ENCODE data around the gene CYREN. TPM values are rescaled to one million over a fixed set of nuclear protein-coding genes. Genes with fewer than 3 reads are reported as not detected.

CYREN gene
- total and polyA plus RNA-seq, 7 experiments from 2014 or later = 25.6 to 67.9 (median 49.5) TPM

GRCh38 chr7:135188298-135188984 is 17.9 kb upstream of the CYREN start:
- Histone ChIP-seq H3K4me3 (ENCODE audit: low read length) (no peak overlapping the region), H3K27me3 (ENCODE audit: control insufficient read depth in 2 of 2, insufficient read depth in 2 of 2, low read length in 2 of 2) (no peaks in the 10 kb centered on the region), H3K4me1 (ENCODE audit: control insufficient read depth in 2 of 2, insufficient read depth in 2 of 2, low read length in 2 of 2) (no peaks in the 10 kb centered on the region), H3K9me3 (ENCODE audit: control insufficient read depth in 2 of 3, low read length in 3 of 3) (no peaks in the 10 kb centered on the region), H3K27ac (ENCODE audit: low read depth, low read length) (no peak overlapping the region), H3K36me3 (ENCODE audit: control insufficient read depth in 2 of 3, insufficient read depth in 3 of 3, low read length in 3 of 3) (peaks cover 0 to 96% (median 14%) of the 10 kb centered on the region in 3 experiments)
- ATAC-seq (peak; percentile 37), DNase-seq (peak in 1 of 9 donors; percentile 16)
- intact Hi-C loops (cut with micrococcal nuclease) = no loop called here
- no peaks in the 10 kb centered on the region for H3K4me1 Mint-ChIP-seq
- POLR2A ChIA-PET = interaction anchor here (0.8 kb wide), 1 partner anchor 18 kb away, joined by 3 read pairs; the partner anchor contains the start of gene CYREN
- CTCF ChIA-PET = interaction anchor here (0.6 kb wide), 2 partner anchors 98 to 1610 kb away, joined by 3 read pairs; no protein-coding TSS in a partner anchor
- no peak overlapping the region for H3K4me3 Mint-ChIP-seq
- H3K27ac Mint-ChIP-seq = no peak overlapping the region
- peaks cover 0 to 10% (median 3%) of the 10 kb centered on the region in 11 donors for H3K9me3 Mint-ChIP-seq
- no peaks in the 10 kb centered on the region for H3K27me3 Mint-ChIP-seq
- peaks cover 20 to 93% (median 63%) of the 10 kb centered on the region in 5 donors for H3K36me3 Mint-ChIP-seq

DNA sequence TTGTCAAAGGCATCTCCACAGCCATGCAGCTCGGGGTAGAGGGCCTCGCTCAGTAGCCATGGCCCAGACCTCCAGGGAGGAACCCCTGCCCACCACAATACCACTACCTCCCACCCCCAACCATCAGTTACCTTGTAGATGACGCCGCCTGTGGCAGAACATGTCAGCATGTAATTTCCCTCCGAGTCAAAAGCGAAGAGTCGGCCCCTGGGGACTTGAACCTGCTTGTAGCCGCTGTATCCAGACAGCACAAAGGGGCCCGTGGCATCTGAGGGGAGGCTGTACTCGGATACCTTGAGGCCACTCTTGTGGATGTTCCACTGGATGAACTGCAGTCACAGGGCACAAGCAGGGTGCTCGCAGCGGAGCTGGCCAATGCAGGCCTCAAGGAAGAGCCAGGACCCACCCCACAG is 16.3 kb upstream of the CYREN start:
- ChIA-PET CTCF (interaction anchor here (0.6 kb wide), 1 partner anchor 88 kb away, joined by 3 read pairs; no protein-coding TSS in a partner anchor), POLR2A (no interaction called here)
- Mint-ChIP-seq H3K4me3 (no peak overlapping the region), H3K36me3 (peaks cover 25 to 92% (median 71%) of the 10 kb centered on the region in 5 donors), H3K27ac (peak overlapping the region in 1 of 9 donors; percentile 18), H3K4me1 (no peaks in the 10 kb centered on the region), H3K9me3 (peaks cover 5 to 26% (median 12%) of the 10 kb centered on the region in 11 donors), H3K27me3 (no peaks in the 10 kb centered on the region)
- intact Hi-C loops (cut with micrococcal nuclease) = no loop called here
- DNase-seq = peak in 1 of 9 donors; percentile 19
- Histone ChIP-seq H3K9me3 (ENCODE audit: control insufficient read depth in 2 of 3, low read length in 3 of 3) (peaks cover 0 to 7% (median 0%) of the 10 kb centered on the region in 3 experiments), H3K36me3 (ENCODE audit: control insufficient read depth in 2 of 3, insufficient read depth in 3 of 3, low read length in 3 of 3) (peaks cover 0 to 88% (median 12%) of the 10 kb centered on the region in 3 experiments), H3K27me3 (ENCODE audit: control insufficient read depth in 2 of 2, insufficient read depth in 2 of 2, low read length in 2 of 2) (no peaks in the 10 kb centered on the region), H3K4me3 (ENCODE audit: low read length) (no peak overlapping the region), H3K27ac (ENCODE audit: low read depth, low read length) (no peak overlapping the region), H3K4me1 (ENCODE audit: control insufficient read depth in 2 of 2, insufficient read depth in 2 of 2, low read length in 2 of 2) (no peaks in the 10 kb centered on the region)
- no peak for ATAC-seq

DNA sequence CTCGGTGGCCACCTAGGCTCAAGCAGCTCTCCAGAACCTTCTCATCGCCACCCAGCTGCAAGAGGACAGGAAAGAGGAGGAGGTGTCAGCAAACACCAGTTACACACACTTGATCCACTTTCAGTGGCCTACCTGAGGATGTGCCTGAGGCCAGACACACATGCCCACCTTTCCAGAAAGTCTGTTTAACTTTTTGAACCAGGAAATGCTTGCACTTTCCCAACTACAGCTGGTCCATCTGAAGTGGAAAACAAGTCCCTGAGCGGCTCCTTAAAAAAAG is 15.7 kb upstream of the CYREN start:
- Histone ChIP-seq H3K4me1 (ENCODE audit: control insufficient read depth in 2 of 2, insufficient read depth in 2 of 2, low read length in 2 of 2) (no peaks in the 10 kb centered on the region), H3K27ac (ENCODE audit: low read depth, low read length) (no peak overlapping the region), H3K27me3 (ENCODE audit: control insufficient read depth in 2 of 2, insufficient read depth in 2 of 2, low read length in 2 of 2) (no peaks in the 10 kb centered on the region), H3K4me3 (ENCODE audit: low read length) (no peak overlapping the region), H3K9me3 (ENCODE audit: control insufficient read depth in 2 of 3, low read length in 3 of 3) (peaks cover 0 to 13% (median 0%) of the 10 kb centered on the region in 3 experiments), H3K36me3 (ENCODE audit: control insufficient read depth in 2 of 3, insufficient read depth in 3 of 3, low read length in 3 of 3) (peaks cover 0 to 82% (median 12%) of the 10 kb centered on the region in 3 experiments)
- intact Hi-C loops (cut with micrococcal nuclease) = no loop called here
- Mint-ChIP-seq H3K27ac (peak overlapping the region in 1 of 9 donors; percentile 18), H3K4me1 (no peaks in the 10 kb centered on the region), H3K9me3 (peaks cover 5 to 32% (median 17%) of the 10 kb centered on the region in 11 donors), H3K27me3 (no peaks in the 10 kb centered on the region), H3K4me3 (no peak overlapping the region), H3K36me3 (peaks cover 25 to 93% (median 72%) of the 10 kb centered on the region in 5 donors)
- CTCF ChIA-PET = no interaction called here
- DNase-seq = no peak
- POLR2A ChIA-PET = no interaction called here
- no peak for ATAC-seq

GRCh38 chr7:135185471-135186260 is 15.2 kb upstream of the CYREN start:
- H3K4me1 Mint-ChIP-seq = no peaks in the 10 kb centered on the region
- Histone ChIP-seq H3K9me3 (ENCODE audit: control insufficient read depth in 2 of 3, low read length in 3 of 3) (peaks cover 0 to 18% (median 4%) of the 10 kb centered on the region in 3 experiments), H3K36me3 (ENCODE audit: control insufficient read depth in 2 of 3, insufficient read depth in 3 of 3, low read length in 3 of 3) (peaks cover 0 to 77% (median 12%) of the 10 kb centered on the region in 3 experiments), H3K4me3 (ENCODE audit: low read length) (no peak overlapping the region), H3K27ac (ENCODE audit: low read depth, low read length) (no peak overlapping the region), H3K4me1 (ENCODE audit: control insufficient read depth in 2 of 2, insufficient read depth in 2 of 2, low read length in 2 of 2) (no peaks in the 10 kb centered on the region), H3K27me3 (ENCODE audit: control insufficient read depth in 2 of 2, insufficient read depth in 2 of 2, low read length in 2 of 2) (no peaks in the 10 kb centered on the region)
- no peak overlapping the region for H3K4me3 Mint-ChIP-seq
- peaks cover 5 to 38% (median 20%) of the 10 kb centered on the region in 11 donors for H3K9me3 Mint-ChIP-seq
- peaks cover 25 to 89% (median 72%) of the 10 kb centered on the region in 5 donors for H3K36me3 Mint-ChIP-seq
- ChIA-PET CTCF (no interaction called here), POLR2A (no interaction called here)
- ATAC-seq (no peak), DNase-seq (peak in 1 of 9 donors; percentile 18)
- intact Hi-C loops (cut with micrococcal nuclease) = no loop called here
- no peaks in the 10 kb centered on the region for H3K27me3 Mint-ChIP-seq
- H3K27ac Mint-ChIP-seq = no peak overlapping the region

GRCh38 chr7:135184254-135184841 is 13.8 kb upstream of the CYREN start:
- H3K9me3 Mint-ChIP-seq = peaks cover 11 to 51% (median 24%) of the 10 kb centered on the region in 11 donors
- no peak overlapping the region for H3K4me3 Mint-ChIP-seq
- no peak overlapping the region for H3K27ac ChIP-seq (ENCODE audit: low read depth, low read length)
- H3K36me3 Mint-ChIP-seq = peaks cover 25 to 81% (median 68%) of the 10 kb centered on the region in 5 donors
- H3K36me3 ChIP-seq (ENCODE audit: control insufficient read depth in 2 of 3, insufficient read depth in 3 of 3, low read length in 3 of 3) = peaks cover 0 to 66% (median 12%) of the 10 kb centered on the region in 3 experiments
- ATAC-seq (no peak), DNase-seq (peak in 1 of 9 donors; percentile 14)
- H3K27me3 ChIP-seq (ENCODE audit: control insufficient read depth in 2 of 2, insufficient read depth in 2 of 2, low read length in 2 of 2) = no peaks in the 10 kb centered on the region
- no peaks in the 10 kb centered on the region for H3K4me1 Mint-ChIP-seq
- H3K27me3 Mint-ChIP-seq = no peaks in the 10 kb centered on the region
- no peak overlapping the region for H3K4me3 ChIP-seq (ENCODE audit: low read length)
- no peak overlapping the region for H3K27ac Mint-ChIP-seq
- ChIA-PET POLR2A (no interaction called here), CTCF (interaction anchor here (0.6 kb wide), 1 partner anchor 468 kb away, joined by 3 read pairs; no protein-coding TSS in a partner anchor)
- intact Hi-C loops (cut with micrococcal nuclease) = no loop called here
- peaks cover 0 to 30% (median 4%) of the 10 kb centered on the region in 3 experiments for H3K9me3 ChIP-seq (ENCODE audit: control insufficient read depth in 2 of 3, low read length in 3 of 3)
- H3K4me1 ChIP-seq (ENCODE audit: control insufficient read depth in 2 of 2, insufficient read depth in 2 of 2, low read length in 2 of 2) = no peaks in the 10 kb centered on the region

DNA sequence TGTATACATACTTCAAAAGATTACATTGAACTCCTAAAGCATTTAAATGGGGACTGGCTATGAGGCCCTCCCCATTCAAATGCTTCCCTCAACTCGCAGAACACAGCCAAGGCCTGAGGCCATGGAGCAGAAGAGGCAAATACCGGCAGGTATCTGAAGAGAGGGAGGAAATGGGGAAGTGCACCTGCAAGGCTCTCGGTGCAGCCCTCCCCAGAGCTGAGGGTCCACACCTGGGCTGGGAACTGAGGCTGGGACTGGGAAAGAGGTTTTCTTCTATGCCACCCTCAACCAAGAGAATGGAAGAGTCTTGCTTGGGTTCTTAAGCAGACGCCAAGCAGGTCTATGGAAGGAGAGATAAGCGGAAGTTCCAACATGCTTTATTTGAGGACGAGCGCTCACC is 13.0 kb upstream of the CYREN start:
- no peak for DNase-seq
- CTCF ChIA-PET = interaction anchor here (0.6 kb wide), 1 partner anchor 549 kb away, joined by 4 read pairs; no protein-coding TSS in a partner anchor
- Mint-ChIP-seq H3K27me3 (no peaks in the 10 kb centered on the region), H3K9me3 (peaks cover 11 to 59% (median 27%) of the 10 kb centered on the region in 11 donors), H3K36me3 (peaks cover 30 to 80% (median 63%) of the 10 kb centered on the region in 5 donors), H3K27ac (peak overlapping the region in 2 of 9 donors; percentile 60 to 63), H3K4me1 (no peaks in the 10 kb centered on the region), H3K4me3 (no peak overlapping the region)
- intact Hi-C loops (cut with micrococcal nuclease) = no loop called here
- no peaks in the 10 kb centered on the region for H3K27me3 ChIP-seq (ENCODE audit: control insufficient read depth in 2 of 2, insufficient read depth in 2 of 2, low read length in 2 of 2)
- H3K27ac ChIP-seq (ENCODE audit: low read depth, low read length) = no peak overlapping the region
- H3K4me1 ChIP-seq (ENCODE audit: control insufficient read depth in 2 of 2, insufficient read depth in 2 of 2, low read length in 2 of 2) = no peaks in the 10 kb centered on the region
- ATAC-seq = no peak
- POLR2A ChIA-PET = no interaction called here
- peaks cover 0 to 30% (median 4%) of the 10 kb centered on the region in 3 experiments for H3K9me3 ChIP-seq (ENCODE audit: control insufficient read depth in 2 of 3, low read length in 3 of 3)
- H3K36me3 ChIP-seq (ENCODE audit: control insufficient read depth in 2 of 3, insufficient read depth in 3 of 3, low read length in 3 of 3) = peaks cover 0 to 57% (median 12%) of the 10 kb centered on the region in 3 experiments
- no peak overlapping the region for H3K4me3 ChIP-seq (ENCODE audit: low read length)
